GM18517 (cell line): ENCODE data around the gene SNRPA.

ENCODE experiments used
- ATAC-seq: cut with Tn5 transposase; IDR thresholded peaks from one replicate; pipeline ENCODE4 v1.9.1; 2021; ENCODE audit warnings: mild to moderate bottlenecking, moderate library complexity; ENCODE audit not compliant: unreplicated experiment

SNRPA gene

GRCh38 chr19:40750874-40751537 lies at the start of gene SNRPA:
TSS of gene SNRPA (plus strand) at chr19:40751203. CDS start at chr19:40751409, 206 bp downstream.
- peak; percentile 51 for ATAC-seq

GRCh38 chr19:40701758-40702157 lies 49.2 kb upstream of the SNRPA start:
- ATAC-seq, result no peak

GRCh38 chr19:40702337-40703012 lies 48.5 kb upstream of the SNRPA start:
- no peak for ATAC-seq

GRCh38 chr19:40703029-40703755 lies 47.8 kb upstream of the SNRPA start:
- ATAC-seq, result no peak

GRCh38 chr19:40704491-40705361 lies 46.3 kb upstream of the SNRPA start:
- ATAC-seq, result no peak

GRCh38 chr19:40705362-40705651 lies 45.7 kb upstream of the SNRPA start:
- no peak for ATAC-seq

- ATAC-seq, result no peak
Measured at GRCh38 chr19:40705950-40706619, 44.9 kb upstream of the SNRPA start.

- ATAC-seq, result no peak
Measured at GRCh38 chr19:40707615-40708014, 43.4 kb upstream of the SNRPA start.

GRCh38 chr19:40709817-40710216 lies 41.2 kb upstream of the SNRPA start:
- ATAC-seq, result no peak

- ATAC-seq, result no peak
Measured at GRCh38 chr19:40713939-40714338, 37.1 kb upstream of the SNRPA start.

GRCh38 chr19:40714441-40715299 lies 36.3 kb upstream of the SNRPA start:
- no peak for ATAC-seq

- ATAC-seq, result no peak
Measured at GRCh38 chr19:40716031-40716481, 34.9 kb upstream of the SNRPA start.

GRCh38 chr19:40716482-40717324 lies 34.3 kb upstream of the SNRPA start, which contains the start of the genes COQ8B and ITPKC:
TSS of gene COQ8B (minus strand) at chr19:40716886. CDS start at chr19:40714632, 2,254 bp downstream.
TSS of gene ITPKC (plus strand) at chr19:40717112. CDS start at chr19:40717136, 24 bp downstream.
- peak; percentile 74 for ATAC-seq

- peak; percentile 4 for ATAC-seq
Measured at GRCh38 chr19:40717325-40717879, 33.6 kb upstream of the SNRPA start.

GRCh38 chr19:40717880-40718773 lies 32.9 kb upstream of the SNRPA start:
- no peak for ATAC-seq

GRCh38 chr19:40718774-40719391 lies 32.1 kb upstream of the SNRPA start:
- ATAC-seq, result no peak
